ENCODE results near the gene KLHL17. TPM values are rescaled to one million over a fixed set of nuclear protein-coding genes. Genes with fewer than 3 reads are reported as not detected.

Gene KLHL17
- total RNA-seq, 1 experiment from 2014 or later: 41.4 TPM

DNA sequence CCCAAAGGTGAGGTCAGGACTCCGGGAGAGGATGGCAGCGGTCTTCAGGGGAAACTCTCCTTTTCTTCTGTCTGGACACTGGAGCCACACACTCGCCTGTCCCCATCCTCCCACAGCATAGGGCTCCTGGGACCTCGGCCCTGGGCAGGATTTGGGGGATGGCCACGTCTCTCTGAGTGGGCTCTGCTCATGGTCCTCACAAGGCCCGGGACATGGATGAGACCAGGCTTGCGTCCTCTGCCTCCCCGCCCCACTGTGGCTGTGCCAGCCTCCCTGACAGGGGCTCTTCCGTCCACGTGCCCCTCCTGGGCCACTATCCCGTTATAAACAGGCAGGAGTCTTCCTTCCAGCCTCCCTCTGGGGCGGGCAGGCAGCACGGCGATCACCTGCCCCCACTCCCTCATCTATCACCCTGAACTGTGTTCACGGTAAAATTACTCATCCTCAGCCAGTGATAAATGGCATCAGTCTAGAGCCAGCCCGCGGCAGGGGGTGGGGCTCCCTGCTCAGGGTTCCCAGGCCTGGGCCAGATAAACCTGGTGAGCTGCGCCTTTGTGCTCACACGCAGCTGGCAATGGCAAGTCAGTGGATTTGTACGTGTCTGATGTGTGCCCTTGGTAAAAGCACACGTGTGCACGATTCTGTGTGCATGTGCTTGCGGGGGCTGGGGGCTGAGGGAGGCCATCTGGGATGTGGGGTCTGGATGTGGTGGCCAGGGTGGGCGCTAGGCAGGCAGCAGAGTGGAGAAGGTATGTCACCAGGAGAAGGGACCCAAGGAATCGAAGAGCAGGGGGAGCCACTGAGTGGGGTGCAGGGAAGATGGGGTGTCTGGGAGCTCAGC, 49.3 kb upstream of the KLHL17 start:
- WGBS (ENCODE audit: extremely low coverage, insufficient read length, low lambda C conversion rate): no CpG with 5 or more reads among the region's 25 CpGs
- H3K9ac ChIP-seq (ENCODE audit: extremely low read depth, insufficient read length, low read length): no peak overlapping the region
- H3K9me3 ChIP-seq (ENCODE audit: control insufficient read depth, low read depth, low read length): no peaks in the 10 kb centered on the region
- H3K27ac ChIP-seq (ENCODE audit: insufficient read length, low read depth, low read length): no peak overlapping the region
- H2BK5ac ChIP-seq (ENCODE audit: insufficient read length, low read length): no peak overlapping the region
- H3K27me3 Mint-ChIP-seq (ENCODE audit: low read depth): peaks cover 77% of the 10 kb centered on the region
- no peak overlapping the region for H3K4me2 ChIP-seq (ENCODE audit: insufficient read depth, insufficient read length, low read length)
- no peak overlapping the region for H4K8ac ChIP-seq (replicated peaks; ENCODE audit: insufficient read length, low read depth, low read length)
- H2BK120ac ChIP-seq (ENCODE audit: low read depth, low read length, poor library complexity, severe bottlenecking): no peak overlapping the region
- H3K23ac ChIP-seq (ENCODE audit: insufficient read length, low read depth, low read length): no peak overlapping the region
- H3K18ac ChIP-seq (ENCODE audit: insufficient read length, low read depth, low read length): no peak overlapping the region
- no peak overlapping the region for H3K27ac Mint-ChIP-seq
- no peak overlapping the region for H3T11ph ChIP-seq (ENCODE audit: low read length)
- H4K5ac ChIP-seq (ENCODE audit: insufficient read length, low read depth, low read length): no peak overlapping the region
- H3K56ac ChIP-seq (ENCODE audit: insufficient read length, low read depth, low read length): no peak overlapping the region
- no peak overlapping the region for H2BK12ac ChIP-seq (ENCODE audit: insufficient read length, low read depth, low read length)
- no peak overlapping the region; a peak in 1 of 5 replicates for H3K4me3 Mint-ChIP-seq
- no peak overlapping the region for H2BK20ac ChIP-seq (ENCODE audit: low read depth, low read length, poor library complexity, severe bottlenecking)
- H3K9me3 Mint-ChIP-seq: peaks cover 2 to 3% of the 10 kb centered on the region in 2 experiments; a peak in 2 of 5 replicates
- H3K4me1 Mint-ChIP-seq: peaks cover 4 to 11% of the 10 kb centered on the region in 2 experiments; a peak in 3 of 4 replicates
- H4K91ac ChIP-seq (ENCODE audit: insufficient read length, low read depth, low read length): no peak overlapping the region
- no peaks in the 10 kb centered on the region for H3K79me1 ChIP-seq (ENCODE audit: insufficient read depth, low read depth, low read length, poor library complexity, severe bottlenecking)
- H3K4me1 ChIP-seq (ENCODE audit: insufficient read depth, low read length): no peaks in the 10 kb centered on the region
- H3K36me3 Mint-ChIP-seq (ENCODE audit: insufficient read depth in 1 of 3, low read depth in 3 of 3): peaks cover 0 to 4% (median 4%) of the 10 kb centered on the region in 3 experiments; a peak in 3 of 7 replicates
- H2BK15ac ChIP-seq (ENCODE audit: low read depth, low read length): no peak overlapping the region
- TF ChIP-seq, protein P1, sequence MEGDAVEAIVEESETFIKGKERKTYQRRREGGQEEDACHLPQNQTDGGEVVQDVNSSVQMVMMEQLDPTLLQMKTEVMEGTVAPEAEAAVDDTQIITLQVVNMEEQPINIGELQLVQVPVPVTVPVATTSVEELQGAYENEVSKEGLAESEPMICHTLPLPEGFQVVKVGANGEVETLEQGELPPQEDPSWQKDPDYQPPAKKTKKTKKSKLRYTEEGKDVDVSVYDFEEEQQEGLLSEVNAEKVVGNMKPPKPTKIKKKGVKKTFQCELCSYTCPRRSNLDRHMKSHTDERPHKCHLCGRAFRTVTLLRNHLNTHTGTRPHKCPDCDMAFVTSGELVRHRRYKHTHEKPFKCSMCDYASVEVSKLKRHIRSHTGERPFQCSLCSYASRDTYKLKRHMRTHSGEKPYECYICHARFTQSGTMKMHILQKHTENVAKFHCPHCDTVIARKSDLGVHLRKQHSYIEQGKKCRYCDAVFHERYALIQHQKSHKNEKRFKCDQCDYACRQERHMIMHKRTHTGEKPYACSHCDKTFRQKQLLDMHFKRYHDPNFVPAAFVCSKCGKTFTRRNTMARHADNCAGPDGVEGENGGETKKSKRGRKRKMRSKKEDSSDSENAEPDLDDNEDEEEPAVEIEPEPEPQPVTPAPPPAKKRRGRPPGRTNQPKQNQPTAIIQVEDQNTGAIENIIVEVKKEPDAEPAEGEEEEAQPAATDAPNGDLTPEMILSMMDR (conservative IDR thresholded peaks at IDR 0.05): no peak
- H3K4ac ChIP-seq (ENCODE audit: low read depth, low read length): no peak overlapping the region
- H3K14ac ChIP-seq (ENCODE audit: insufficient read depth, low read length): no peak overlapping the region
- no peak for DNase-seq
- no peaks in the 10 kb centered on the region for H3K23me2 ChIP-seq (ENCODE audit: insufficient read length, low read depth, low read length, poor library complexity, severe bottlenecking)
- peaks cover 4% of the 10 kb centered on the region; the same call in 1 of the 2 replicates for H3K27me3 ChIP-seq (ENCODE audit: insufficient read depth, low read length)
- H2AK5ac ChIP-seq (ENCODE audit: insufficient read length, low read length): no peak overlapping the region
- no peak overlapping the region for H2AFZ ChIP-seq (ENCODE audit: low read length)
- H3K79me2 ChIP-seq (ENCODE audit: insufficient read depth, low read length): no peaks in the 10 kb centered on the region
- H4K20me1 ChIP-seq (ENCODE audit: control insufficient read depth, insufficient read depth, insufficient read length): no peaks in the 10 kb centered on the region

Data from H9 (cell line).